GM18873 (cell line): ENCODE measurements around the gene USP17L29.
"Not testable (repeated sequence)": the region's sequence is repeated elsewhere in the genome, so short reads cannot be mapped to it uniquely, and the experiment has no call there.

Source experiments
- ATAC-seq: cut with Tn5 transposase; IDR thresholded peaks from one replicate; pipeline ENCODE4 v1.9.1; 2021; ENCODE audit warnings: mild to moderate bottlenecking, moderate library complexity, moderate number of reproducible peaks; ENCODE audit not compliant: unreplicated experiment, low FRiP score

The USP17L29 gene

GRCh38 chr4:9353338-9353737 is at the start of gene USP17L29:
Gene USP17L29 (plus strand): TSS chr4:9353638. CDS start chr4:9353638, 0 bp downstream.
- ATAC-seq: not testable (repeated sequence)

GRCh38 chr4:9324191-9324590 is 29.2 kb upstream of the USP17L29 start:
- not testable (repeated sequence) for ATAC-seq

- ATAC-seq: not testable (repeated sequence)
Observed at GRCh38 chr4:9324865-9325264, 28.6 kb upstream of the USP17L29 start, which contains the start of gene USP17L24. Gene USP17L24 (plus strand): TSS chr4:9325165. CDS start chr4:9325165, 0 bp downstream.

- not testable (repeated sequence) for ATAC-seq
Observed at GRCh38 chr4:9329611-9330010, 23.8 kb upstream of the USP17L29 start, which contains the start of gene USP17L25. Gene USP17L25 (plus strand): TSS chr4:9329911. CDS start chr4:9329911, 0 bp downstream.

- ATAC-seq: not testable (repeated sequence)
Observed at GRCh38 chr4:9334358-9334757, 19.1 kb upstream of the USP17L29 start, which contains the start of gene USP17L26. Gene USP17L26 (plus strand): TSS chr4:9334658. CDS start chr4:9334658, 0 bp downstream.

GRCh38 chr4:9339103-9339502 is 14.3 kb upstream of the USP17L29 start, which contains the start of gene USP17L5:
Gene USP17L5 (plus strand): TSS chr4:9339403. CDS start chr4:9339403, 0 bp downstream.
- ATAC-seq: not testable (repeated sequence)

GRCh38 chr4:9343848-9344247 is 9.6 kb upstream of the USP17L29 start, which contains the start of gene USP17L27:
Gene USP17L27 (plus strand): TSS chr4:9344148. CDS start chr4:9344148, 0 bp downstream.
- ATAC-seq: not testable (repeated sequence)

- ATAC-seq: not testable (repeated sequence)
Observed at GRCh38 chr4:9348593-9348992, 4.8 kb upstream of the USP17L29 start, which contains the start of gene USP17L28. Gene USP17L28 (plus strand): TSS chr4:9348893. CDS start chr4:9348893, 0 bp downstream.

GRCh38 chr4:9350866-9351265 is 2.6 kb upstream of the USP17L29 start:
- ATAC-seq: not testable (repeated sequence)

- not testable (repeated sequence) for ATAC-seq
Observed at GRCh38 chr4:9362829-9363228, 9.4 kb downstream of the USP17L29 start, which contains the start of gene USP17L30. Gene USP17L30 (plus strand): TSS chr4:9363129. CDS start chr4:9363129, 0 bp downstream.

- ATAC-seq: not testable (repeated sequence)
Observed at GRCh38 chr4:9379881-9380280, 26.4 kb downstream of the USP17L29 start.

- not testable (repeated sequence) for ATAC-seq
Observed at GRCh38 chr4:9381012-9381534, 27.6 kb downstream of the USP17L29 start.

GRCh38 chr4:9384126-9384525 is 30.7 kb downstream of the USP17L29 start:
- ATAC-seq: no peak

GRCh38 chr4:9389001-9389400 is 35.6 kb downstream of the USP17L29 start:
- not testable (repeated sequence) for ATAC-seq
